ENCODE data around the gene ELOVL3. TPM values are rescaled to one million over a fixed set of nuclear protein-coding genes. Genes with fewer than 3 reads are reported as not detected.

The ELOVL3 gene
- total and polyA plus RNA-seq, 9 of the 15 experiments (the other 6 are each of a cell fraction or from before 2014, with no cell fraction given) = 0.32 to 3.3 (median 0.87) TPM

GRCh38 chr10:102245082-102245931 lies 19.2 kb downstream of the ELOVL3 start, which contains the start of gene GBF1 (continued):
- TF ChIP-seq ZNF318 (IDR thresholded peaks at IDR 0.05; ENCODE audit: borderline replicate concordance in 1 of 2, low read depth in 1 of 2) = no peak
- TF ChIP-seq RB1 (IDR thresholded peaks at IDR 0.05; ENCODE audit: low read depth) = peak; percentile 58; the same call in 1 of the 2 replicates
- no peak for TF ChIP-seq NONO (IDR thresholded peaks at IDR 0.05; ENCODE audit: low read depth in 2 of 2, low read length in 1 of 2)
- peak; percentile 47; the same call in 1 of the 2 replicates for TF ChIP-seq FOXP1 (CRISPR knock-in tag; IDR thresholded peaks at IDR 0.05)
- TF ChIP-seq DLX4 (CRISPR knock-in tag; IDR thresholded peaks at IDR 0.05) = no peak
- peak; percentile 95 for TF ChIP-seq MBD2 (IDR thresholded peaks at IDR 0.05; ENCODE audit: borderline replicate concordance, low read depth)
- TF ChIP-seq GABPA (tag; conservative IDR thresholded peaks at IDR 0.05; ENCODE audit: low read depth) = peak; percentile 55; the same call in 1 of the 2 replicates
- TF ChIP-seq TEAD1 (CRISPR knock-in tag; IDR thresholded peaks at IDR 0.05) = peak in 1 of 2 experiments; percentile 47; a peak in 1 of 4 replicates
- TF ChIP-seq TAF7 (tag; IDR thresholded peaks at IDR 0.05) = peak; percentile 80
- peak; percentile 19 to 42; a peak in 1 of 4 replicates for TF ChIP-seq MAZ (CRISPR knock-in tag; conservative IDR thresholded peaks at IDR 0.05 in 1 of 2, IDR thresholded peaks at IDR 0.05 in 1 of 2)
- peak; percentile 41; the same call in 1 of the 2 replicates for TF ChIP-seq ESRRA (IDR thresholded peaks at IDR 0.05; ENCODE audit: borderline replicate concordance, low read depth)
- peak; percentile 67 for TF ChIP-seq MEIS2 (IDR thresholded peaks at IDR 0.05; ENCODE audit: partially characterized antibody)
- TF ChIP-seq FOXM1 (IDR thresholded peaks at IDR 0.05; ENCODE audit: low read depth) = peak; percentile 40; the same call in 1 of the 2 replicates
- no peak for TF ChIP-seq FOXM1 (CRISPR knock-in tag; IDR thresholded peaks at IDR 0.05; ENCODE audit: low read depth)
- TF ChIP-seq LEF1 (IDR thresholded peaks at IDR 0.05) = 0 out of 2 replicates have a peak, but pooled peaks have one; percentile 16
- peak; percentile 63; the same call in 1 of the 2 replicates for TF ChIP-seq POLR2AphosphoS5 (IDR thresholded peaks at IDR 0.05; ENCODE audit: control insufficient read depth, insufficient read depth, low read depth, low read length)
- peak; percentile 13; the same call in 1 of the 2 replicates for TF ChIP-seq NCOA1 (IDR thresholded peaks at IDR 0.05; ENCODE audit: low read depth)
- no peak for TF ChIP-seq ZNF347 (CRISPR knock-in tag; IDR thresholded peaks at IDR 0.05; ENCODE audit: low read depth)
- TF ChIP-seq SIN3B (IDR thresholded peaks at IDR 0.05; ENCODE audit: low read depth) = peak; percentile 77

Measured in K562 (cell line).